Renal pelvis (tissue), 3 donors: ENCODE results near the gene ICAM4. TPM values are rescaled to one million over a fixed set of nuclear protein-coding genes. Genes with fewer than 3 reads are reported as not detected.

Source experiments
- polyA plus RNA-seq, 3 donors: library from polyadenylated mRNA; unstranded; fragments of 120-200 nt; gene quantifications; one replicate each; pipeline ENCODE4 v1.2.1, GENCODE V29; 2013; ENCODE audit not compliant: insufficient read length in 3 of 3

The ICAM4 gene
- polyA plus RNA-seq, 3 donors: 0.49 to 0.62 (median 0.53) TPM

Other genes with a start within 250 kb of the ICAM4 start
- 10 to 100 TPM; 25.0 to 30.2 (median 27.7) TPM for gene SHFL, start 200.6 kb upstream of the ICAM4 start, polyA plus RNA-seq
- 1 to 10 TPM; 1.6 to 3.9 (median 3.5) TPM for gene ANGPTL6, start 184.3 kb upstream of the ICAM4 start, polyA plus RNA-seq
- gene PPAN, start 180.6 kb upstream of the ICAM4 start, polyA plus RNA-seq: 10 to 100 TPM; 35.7 to 45.6 (median 36.6) TPM
- 10 to 100 TPM; 14.2 to 19.3 (median 18.4) TPM for gene P2RY11, start 175.3 kb upstream of the ICAM4 start, polyA plus RNA-seq
- gene EIF3G, start 167.1 kb upstream of the ICAM4 start, polyA plus RNA-seq: 100 to 1,000 TPM; 197 to 223 (median 211) TPM
- gene DNMT1, start 92.0 kb upstream of the ICAM4 start, polyA plus RNA-seq: 100 to 1,000 TPM; 102 to 125 (median 107) TPM
- 10 to 100 TPM; 12.1 to 13.5 (median 12.3) TPM for gene S1PR2, start 55.6 kb upstream of the ICAM4 start, polyA plus RNA-seq
- 10 to 100 TPM; 47.5 to 58.3 (median 58.1) TPM for gene MRPL4, start 34.7 kb upstream of the ICAM4 start, polyA plus RNA-seq
- 1 to 10 TPM; 5.0 to 6.6 (median 5.6) TPM for gene ICAM1, start 15.8 kb upstream of the ICAM4 start, polyA plus RNA-seq
- under 1 TPM in 2 of 3 donors, not detected in 1; 0.10 to 0.17 TPM for gene ICAM5, start 3.0 kb downstream of the ICAM4 start, polyA plus RNA-seq
- gene ZGLP1, start 22.9 kb downstream of the ICAM4 start, polyA plus RNA-seq: 10 to 100 TPM in 1 of 3 donors, 1 to 10 TPM in 2; 5.8 to 10.2 (median 7.5) TPM
- gene FDX2, start 29.1 kb downstream of the ICAM4 start, polyA plus RNA-seq: 10 to 100 TPM; 18.9 to 25.4 (median 22.1) TPM
- 10 to 100 TPM; 31.9 to 43.4 (median 37.1) TPM for gene RAVER1, start 46.6 kb downstream of the ICAM4 start, polyA plus RNA-seq
- 10 to 100 TPM in 1 of 3 donors, 1 to 10 TPM in 2; 8.6 to 10.0 (median 9.9) TPM for gene ICAM3, start 52.7 kb downstream of the ICAM4 start, polyA plus RNA-seq
- gene TYK2, start 93.6 kb downstream of the ICAM4 start, polyA plus RNA-seq: 100 to 1,000 TPM; 115 to 155 (median 151) TPM
- gene CDC37, start 116.6 kb downstream of the ICAM4 start, polyA plus RNA-seq: 100 to 1,000 TPM; 166 to 183 (median 170) TPM
- 1 to 10 TPM; 2.0 to 2.6 (median 2.1) TPM for gene PDE4A, start 133.6 kb downstream of the ICAM4 start, polyA plus RNA-seq
- 10 to 100 TPM; 73.5 to 81.5 (median 74.1) TPM for gene KEAP1, start 216.4 kb downstream of the ICAM4 start, polyA plus RNA-seq
- gene S1PR5, start 230.5 kb downstream of the ICAM4 start, polyA plus RNA-seq: 1 to 10 TPM; 1.2 to 1.4 (median 1.2) TPM